ENCODE results near the gene TBL3.

TBL3 gene

DNA sequence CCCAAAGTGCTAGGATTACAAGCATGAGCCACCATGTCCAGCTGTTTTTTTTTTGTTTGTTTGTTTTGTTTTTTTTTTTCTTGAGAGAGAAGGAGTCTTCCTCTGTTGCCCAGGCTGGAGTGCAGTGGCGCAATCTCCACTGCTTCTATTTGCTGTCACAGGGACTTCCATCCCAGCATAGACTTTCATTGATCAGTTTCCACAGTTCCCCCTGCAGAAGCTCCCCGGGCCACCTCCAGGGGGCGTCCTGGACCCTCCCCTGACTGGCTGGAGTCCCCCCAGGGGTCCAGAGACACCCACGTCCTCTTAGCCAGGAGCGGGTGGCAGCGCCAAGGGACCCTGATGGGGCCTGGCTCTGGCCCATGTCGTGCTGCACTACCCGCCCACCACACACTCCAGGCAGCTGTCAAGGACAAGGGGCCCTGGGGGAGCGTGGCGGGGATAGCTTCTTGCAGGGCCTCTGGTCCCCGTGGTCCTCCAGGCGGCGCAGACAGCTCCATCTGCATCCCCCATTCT, 44.6 kb downstream of the TBL3 start:
- H3K9me3 ChIP-seq (ENCODE audit: control insufficient read depth, insufficient read depth, low read depth, low read length) = no peaks in the 10 kb centered on the region
- ChIA-PET CTCF (interaction anchor here (0.6 to 2.0 kb wide), 10 partner anchors 11 to 152 kb away, joined by 3 to 11 read pairs (median 3); partner anchors contain the start of genes NHERF2, NTHL1, TRAF7 and TSC2), POLR2A (interaction anchor here (0.5 to 2.4 kb wide), 4 partner anchors 11 to 139 kb away, joined by 3 to 20 read pairs (median 4); partner anchors contain the start of gene TRAF7)
- H3K4me3 ChIP-seq (ENCODE audit: low read depth, low read length) = no peak overlapping the region
- no peaks in the 10 kb centered on the region for H3K36me3 ChIP-seq (ENCODE audit: control insufficient read depth in 2 of 2, insufficient read depth in 1 of 2, low read length in 2 of 2)
- H3K4me1 ChIP-seq (ENCODE audit: control insufficient read depth, insufficient read depth, low read length) = peaks cover 6% of the 10 kb centered on the region
- no peak overlapping the region for H3K27ac ChIP-seq (ENCODE audit: extremely low read depth, low read depth, low read length)
- TF ChIP-seq ZNF785 (tag by site-specific recombination; IDR thresholded peaks at IDR 0.05) = no peak
- no peak for TF ChIP-seq ZSCAN23 (tag by site-specific recombination; IDR thresholded peaks at IDR 0.05)
- no peak for TF ChIP-seq ZNF501 (tag by site-specific recombination; IDR thresholded peaks at IDR 0.05)
- TF ChIP-seq ZNF2 (tag by site-specific recombination; IDR thresholded peaks at IDR 0.05) = no peak
- no peak for TF ChIP-seq HOXD13 (CRISPR knock-in tag; IDR thresholded peaks at IDR 0.05; ENCODE audit: borderline replicate concordance)
- TF ChIP-seq, protein P1, sequence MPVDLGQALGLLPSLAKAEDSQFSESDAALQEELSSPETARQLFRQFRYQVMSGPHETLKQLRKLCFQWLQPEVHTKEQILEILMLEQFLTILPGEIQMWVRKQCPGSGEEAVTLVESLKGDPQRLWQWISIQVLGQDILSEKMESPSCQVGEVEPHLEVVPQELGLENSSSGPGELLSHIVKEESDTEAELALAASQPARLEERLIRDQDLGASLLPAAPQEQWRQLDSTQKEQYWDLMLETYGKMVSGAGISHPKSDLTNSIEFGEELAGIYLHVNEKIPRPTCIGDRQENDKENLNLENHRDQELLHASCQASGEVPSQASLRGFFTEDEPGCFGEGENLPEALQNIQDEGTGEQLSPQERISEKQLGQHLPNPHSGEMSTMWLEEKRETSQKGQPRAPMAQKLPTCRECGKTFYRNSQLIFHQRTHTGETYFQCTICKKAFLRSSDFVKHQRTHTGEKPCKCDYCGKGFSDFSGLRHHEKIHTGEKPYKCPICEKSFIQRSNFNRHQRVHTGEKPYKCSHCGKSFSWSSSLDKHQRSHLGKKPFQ (tag by site-specific recombination; IDR thresholded peaks at IDR 0.05) = no peak
- TF ChIP-seq ZFP69B (tag by site-specific recombination; IDR thresholded peaks at IDR 0.05) = no peak
- peak; percentile 67 for TF ChIP-seq EGR2 (tag by site-specific recombination; IDR thresholded peaks at IDR 0.05; ENCODE audit: low read depth)
- no peak for TF ChIP-seq ZNF169 (tag by site-specific recombination; IDR thresholded peaks at IDR 0.05)
- TF ChIP-seq ZNF521 (tag by site-specific recombination; IDR thresholded peaks at IDR 0.05) = no peak
- TF ChIP-seq, protein P2, sequence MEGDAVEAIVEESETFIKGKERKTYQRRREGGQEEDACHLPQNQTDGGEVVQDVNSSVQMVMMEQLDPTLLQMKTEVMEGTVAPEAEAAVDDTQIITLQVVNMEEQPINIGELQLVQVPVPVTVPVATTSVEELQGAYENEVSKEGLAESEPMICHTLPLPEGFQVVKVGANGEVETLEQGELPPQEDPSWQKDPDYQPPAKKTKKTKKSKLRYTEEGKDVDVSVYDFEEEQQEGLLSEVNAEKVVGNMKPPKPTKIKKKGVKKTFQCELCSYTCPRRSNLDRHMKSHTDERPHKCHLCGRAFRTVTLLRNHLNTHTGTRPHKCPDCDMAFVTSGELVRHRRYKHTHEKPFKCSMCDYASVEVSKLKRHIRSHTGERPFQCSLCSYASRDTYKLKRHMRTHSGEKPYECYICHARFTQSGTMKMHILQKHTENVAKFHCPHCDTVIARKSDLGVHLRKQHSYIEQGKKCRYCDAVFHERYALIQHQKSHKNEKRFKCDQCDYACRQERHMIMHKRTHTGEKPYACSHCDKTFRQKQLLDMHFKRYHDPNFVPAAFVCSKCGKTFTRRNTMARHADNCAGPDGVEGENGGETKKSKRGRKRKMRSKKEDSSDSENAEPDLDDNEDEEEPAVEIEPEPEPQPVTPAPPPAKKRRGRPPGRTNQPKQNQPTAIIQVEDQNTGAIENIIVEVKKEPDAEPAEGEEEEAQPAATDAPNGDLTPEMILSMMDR (tag by site-specific recombination; IDR thresholded peaks at IDR 0.05) = peak; percentile 52
- no peak for TF ChIP-seq ZNF830 (tag by site-specific recombination; IDR thresholded peaks at IDR 0.05; ENCODE audit: low read depth)
- TF ChIP-seq ZIC2 (tag by site-specific recombination; IDR thresholded peaks at IDR 0.05) = peak; percentile 63
- TF ChIP-seq KLF10 (tag by site-specific recombination; IDR thresholded peaks at IDR 0.05) = no peak
- no peak for TF ChIP-seq ZNF184 (tag by site-specific recombination; IDR thresholded peaks at IDR 0.05)
- TF ChIP-seq ZNF629 (tag by site-specific recombination; IDR thresholded peaks at IDR 0.05) = no peak
- TF ChIP-seq ZNF391 (tag by site-specific recombination; IDR thresholded peaks at IDR 0.05; ENCODE audit: borderline replicate concordance, low read depth) = no peak
- no peak for TF ChIP-seq ZNF473 (tag by site-specific recombination; IDR thresholded peaks at IDR 0.05)
- no peak for TF ChIP-seq ZNF416 (tag by site-specific recombination; IDR thresholded peaks at IDR 0.05)
- no peak for TF ChIP-seq FEZF1 (tag by site-specific recombination; IDR thresholded peaks at IDR 0.05)
- no peak for TF ChIP-seq ZNF274 (IDR thresholded peaks at IDR 0.05; ENCODE audit: low read length)
- TF ChIP-seq ZNF274 (tag by site-specific recombination; IDR thresholded peaks at IDR 0.05; ENCODE audit: borderline replicate concordance) = no peak
- TF ChIP-seq ZNF324 (tag by site-specific recombination; IDR thresholded peaks at IDR 0.05) = no peak
- TF ChIP-seq, protein P3, sequence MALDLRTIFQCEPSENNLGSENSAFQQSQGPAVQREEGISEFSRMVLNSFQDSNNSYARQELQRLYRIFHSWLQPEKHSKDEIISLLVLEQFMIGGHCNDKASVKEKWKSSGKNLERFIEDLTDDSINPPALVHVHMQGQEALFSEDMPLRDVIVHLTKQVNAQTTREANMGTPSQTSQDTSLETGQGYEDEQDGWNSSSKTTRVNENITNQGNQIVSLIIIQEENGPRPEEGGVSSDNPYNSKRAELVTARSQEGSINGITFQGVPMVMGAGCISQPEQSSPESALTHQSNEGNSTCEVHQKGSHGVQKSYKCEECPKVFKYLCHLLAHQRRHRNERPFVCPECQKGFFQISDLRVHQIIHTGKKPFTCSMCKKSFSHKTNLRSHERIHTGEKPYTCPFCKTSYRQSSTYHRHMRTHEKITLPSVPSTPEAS (tag by site-specific recombination; IDR thresholded peaks at IDR 0.05) = no peak
- TF ChIP-seq ZNF394 (tag by site-specific recombination; IDR thresholded peaks at IDR 0.05; ENCODE audit: borderline replicate concordance) = no peak
- no peak for TF ChIP-seq ZNF664 (tag by site-specific recombination; IDR thresholded peaks at IDR 0.05)
- TF ChIP-seq, protein P4, sequence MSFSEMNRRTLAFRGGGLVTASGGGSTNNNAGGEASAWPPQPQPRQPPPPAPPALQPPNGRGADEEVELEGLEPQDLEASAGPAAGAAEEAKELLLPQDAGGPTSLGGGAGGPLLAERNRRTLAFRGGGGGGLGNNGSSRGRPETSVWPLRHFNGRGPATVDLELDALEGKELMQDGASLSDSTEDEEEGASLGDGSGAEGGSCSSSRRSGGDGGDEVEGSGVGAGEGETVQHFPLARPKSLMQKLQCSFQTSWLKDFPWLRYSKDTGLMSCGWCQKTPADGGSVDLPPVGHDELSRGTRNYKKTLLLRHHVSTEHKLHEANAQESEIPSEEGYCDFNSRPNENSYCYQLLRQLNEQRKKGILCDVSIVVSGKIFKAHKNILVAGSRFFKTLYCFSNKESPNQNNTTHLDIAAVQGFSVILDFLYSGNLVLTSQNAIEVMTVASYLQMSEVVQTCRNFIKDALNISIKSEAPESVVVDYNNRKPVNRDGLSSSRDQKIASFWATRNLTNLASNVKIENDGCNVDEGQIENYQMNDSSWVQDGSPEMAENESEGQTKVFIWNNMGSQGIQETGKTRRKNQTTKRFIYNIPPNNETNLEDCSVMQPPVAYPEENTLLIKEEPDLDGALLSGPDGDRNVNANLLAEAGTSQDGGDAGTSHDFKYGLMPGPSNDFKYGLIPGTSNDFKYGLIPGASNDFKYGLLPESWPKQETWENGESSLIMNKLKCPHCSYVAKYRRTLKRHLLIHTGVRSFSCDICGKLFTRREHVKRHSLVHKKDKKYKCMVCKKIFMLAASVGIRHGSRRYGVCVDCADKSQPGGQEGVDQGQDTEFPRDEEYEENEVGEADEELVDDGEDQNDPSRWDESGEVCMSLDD (tag by site-specific recombination; IDR thresholded peaks at IDR 0.05) = no peak
- TF ChIP-seq, protein P5, sequence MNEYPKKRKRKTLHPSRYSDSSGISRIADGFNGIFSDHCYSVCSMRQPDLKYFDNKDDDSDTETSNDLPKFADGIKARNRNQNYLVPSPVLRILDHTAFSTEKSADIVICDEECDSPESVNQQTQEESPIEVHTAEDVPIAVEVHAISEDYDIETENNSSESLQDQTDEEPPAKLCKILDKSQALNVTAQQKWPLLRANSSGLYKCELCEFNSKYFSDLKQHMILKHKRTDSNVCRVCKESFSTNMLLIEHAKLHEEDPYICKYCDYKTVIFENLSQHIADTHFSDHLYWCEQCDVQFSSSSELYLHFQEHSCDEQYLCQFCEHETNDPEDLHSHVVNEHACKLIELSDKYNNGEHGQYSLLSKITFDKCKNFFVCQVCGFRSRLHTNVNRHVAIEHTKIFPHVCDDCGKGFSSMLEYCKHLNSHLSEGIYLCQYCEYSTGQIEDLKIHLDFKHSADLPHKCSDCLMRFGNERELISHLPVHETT (tag by site-specific recombination; IDR thresholded peaks at IDR 0.05) = no peak
- TF ChIP-seq, protein P6, sequence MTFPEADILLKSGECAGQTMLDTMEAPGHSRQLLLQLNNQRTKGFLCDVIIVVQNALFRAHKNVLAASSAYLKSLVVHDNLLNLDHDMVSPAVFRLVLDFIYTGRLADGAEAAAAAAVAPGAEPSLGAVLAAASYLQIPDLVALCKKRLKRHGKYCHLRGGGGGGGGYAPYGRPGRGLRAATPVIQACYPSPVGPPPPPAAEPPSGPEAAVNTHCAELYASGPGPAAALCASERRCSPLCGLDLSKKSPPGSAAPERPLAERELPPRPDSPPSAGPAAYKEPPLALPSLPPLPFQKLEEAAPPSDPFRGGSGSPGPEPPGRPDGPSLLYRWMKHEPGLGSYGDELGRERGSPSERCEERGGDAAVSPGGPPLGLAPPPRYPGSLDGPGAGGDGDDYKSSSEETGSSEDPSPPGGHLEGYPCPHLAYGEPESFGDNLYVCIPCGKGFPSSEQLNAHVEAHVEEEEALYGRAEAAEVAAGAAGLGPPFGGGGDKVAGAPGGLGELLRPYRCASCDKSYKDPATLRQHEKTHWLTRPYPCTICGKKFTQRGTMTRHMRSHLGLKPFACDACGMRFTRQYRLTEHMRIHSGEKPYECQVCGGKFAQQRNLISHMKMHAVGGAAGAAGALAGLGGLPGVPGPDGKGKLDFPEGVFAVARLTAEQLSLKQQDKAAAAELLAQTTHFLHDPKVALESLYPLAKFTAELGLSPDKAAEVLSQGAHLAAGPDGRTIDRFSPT (tag by site-specific recombination; IDR thresholded peaks at IDR 0.05) = peak; percentile 59; the same call in 1 of the 2 replicates

Data from HEK293 (cell line).